Suprapubic skin (tissue), 4 donors: ENCODE data around the gene ERP29. TPM values are rescaled to one million over a fixed set of nuclear protein-coding genes. Genes with fewer than 3 reads are reported as not detected.
"Not testable (repeated sequence)": the region's sequence is repeated elsewhere in the genome, so short reads cannot be mapped to it uniquely, and the experiment has no call there.

Experiments
- DNase-seq, 2 donors: peaks; one replicate each; pipeline ENCODE4 v3.0.0-alpha.2; 2019; ENCODE audit warnings: low spot score in 2 of 2
- H3K27ac ChIP-seq: fragments of 200-600 bp; sonication (generic); one replicate; pipeline ENCODE4 v1.5.1; 2019
- H3K27me3 ChIP-seq: fragments of 200-600 bp; sonication (generic); one replicate; pipeline ENCODE4 v1.5.1; 2019
- H3K36me3 ChIP-seq: fragments of 200-600 bp; sonication (generic); one replicate; pipeline ENCODE4 v1.5.1; 2019
- H3K4me1 ChIP-seq: fragments of 200-600 bp; sonication (generic); one replicate; pipeline ENCODE4 v1.5.1; 2019
- H3K4me3 ChIP-seq: fragments of 200-600 bp; sonication (generic); one replicate; pipeline ENCODE4 v1.5.1; 2019; ENCODE audit warnings: mild to moderate bottlenecking
- H3K9me3 ChIP-seq: fragments of 200-600 bp; sonication (generic); one replicate; pipeline ENCODE4 v1.5.1; 2019
- EP300 ChIP-seq: sonication (generic); formaldehyde crosslinking; IDR thresholded peaks from one replicate; pipeline ENCODE4 v1.6.1; 2017; ENCODE audit warnings: antibody characterized with exemption
- POLR2A ChIP-seq, 2 donors: fragments of 450-650 bp; IDR thresholded peaks; one replicate each; pipeline ENCODE4 v1.6.1; 2017; ENCODE audit warnings: antibody characterized with exemption in 2 of 2, mild to moderate bottlenecking in 2 of 2, moderate library complexity in 2 of 2
- POLR2AphosphoS5 ChIP-seq, 3 donors: sonication (generic); formaldehyde crosslinking; IDR thresholded peaks; one replicate each; pipeline ENCODE4 v1.6.1; 2017; ENCODE audit warnings: antibody characterized with exemption in 3 of 3
- WGBS: methylation state at CpG from one replicate; pipeline ENCODE4 v1.1.5; 2018; 5-methylcytosine and 5-hydroxymethylcytosine counted together
- total RNA-seq, 4 donors: library from RNA; depleted of rRNA; stranded (reverse); fragments of >200 nt; gene quantifications; one replicate each; pipeline ENCODE4 v1.1.0, GENCODE V29; 2016
- TF ChIP-seq, protein P1 (sequence below), 2 donors: fragments of 200-600 bp in 1 of 2; fragments of 450-650 bp in 1 of 2; sonication (generic) in 1 of 2; IDR thresholded peaks; one replicate each; pipeline ENCODE4 v1.5.1; 2016 to 2019; ENCODE audit warnings: antibody characterized with exemption in 2 of 2, mild to moderate bottlenecking in 1 of 2, moderate library complexity in 1 of 2

Gene ERP29
- total RNA-seq, 4 donors from 2014 or later = 40.8 to 71.0 (median 52.5) TPM

DNA sequence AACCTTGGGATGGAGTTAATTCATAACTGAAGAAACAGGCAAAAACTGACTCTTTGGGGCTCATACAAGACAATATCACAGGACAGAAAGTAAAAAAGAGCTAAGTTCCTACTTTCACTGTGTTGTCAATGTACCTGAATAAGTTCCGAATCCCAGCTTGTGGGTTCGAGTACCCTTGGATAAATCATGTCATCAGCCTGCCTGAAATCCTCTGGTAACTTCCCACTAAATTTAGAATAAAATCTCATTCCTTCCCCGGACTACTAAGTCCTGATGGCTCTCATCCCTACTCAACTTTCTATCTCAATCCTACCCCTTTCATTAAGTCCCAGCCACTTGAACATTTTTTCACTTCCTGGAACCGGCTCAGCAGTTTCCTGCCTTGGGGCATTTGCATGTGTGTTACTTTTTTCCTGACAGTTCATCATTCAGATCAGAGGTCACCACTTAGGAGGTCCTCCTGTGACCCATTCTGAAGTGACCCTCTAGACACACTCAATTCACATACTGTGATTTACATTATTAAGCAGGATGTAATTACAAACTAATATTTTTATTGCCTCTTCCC, 12.7 kb downstream of the ERP29 start:
- peaks cover 50% of the 10 kb centered on the region for H3K36me3 ChIP-seq
- no peak overlapping the region for H3K27ac ChIP-seq
- WGBS = 66% methylated on average over 4 of the region's 4 CpGs
- no peak for DNase-seq
- no peaks in the 10 kb centered on the region for H3K9me3 ChIP-seq
- H3K27me3 ChIP-seq = no peaks in the 10 kb centered on the region
- H3K4me3 ChIP-seq = no peak overlapping the region
- no peaks in the 10 kb centered on the region for H3K4me1 ChIP-seq
- no peak for TF ChIP-seq EP300
- TF ChIP-seq POLR2AphosphoS5 (IDR thresholded peaks at IDR 0.05) = no peak
- TF ChIP-seq, protein P1, sequence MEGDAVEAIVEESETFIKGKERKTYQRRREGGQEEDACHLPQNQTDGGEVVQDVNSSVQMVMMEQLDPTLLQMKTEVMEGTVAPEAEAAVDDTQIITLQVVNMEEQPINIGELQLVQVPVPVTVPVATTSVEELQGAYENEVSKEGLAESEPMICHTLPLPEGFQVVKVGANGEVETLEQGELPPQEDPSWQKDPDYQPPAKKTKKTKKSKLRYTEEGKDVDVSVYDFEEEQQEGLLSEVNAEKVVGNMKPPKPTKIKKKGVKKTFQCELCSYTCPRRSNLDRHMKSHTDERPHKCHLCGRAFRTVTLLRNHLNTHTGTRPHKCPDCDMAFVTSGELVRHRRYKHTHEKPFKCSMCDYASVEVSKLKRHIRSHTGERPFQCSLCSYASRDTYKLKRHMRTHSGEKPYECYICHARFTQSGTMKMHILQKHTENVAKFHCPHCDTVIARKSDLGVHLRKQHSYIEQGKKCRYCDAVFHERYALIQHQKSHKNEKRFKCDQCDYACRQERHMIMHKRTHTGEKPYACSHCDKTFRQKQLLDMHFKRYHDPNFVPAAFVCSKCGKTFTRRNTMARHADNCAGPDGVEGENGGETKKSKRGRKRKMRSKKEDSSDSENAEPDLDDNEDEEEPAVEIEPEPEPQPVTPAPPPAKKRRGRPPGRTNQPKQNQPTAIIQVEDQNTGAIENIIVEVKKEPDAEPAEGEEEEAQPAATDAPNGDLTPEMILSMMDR (IDR thresholded peaks at IDR 0.05) = no peak
- no peak for TF ChIP-seq POLR2A (IDR thresholded peaks at IDR 0.05)

DNA sequence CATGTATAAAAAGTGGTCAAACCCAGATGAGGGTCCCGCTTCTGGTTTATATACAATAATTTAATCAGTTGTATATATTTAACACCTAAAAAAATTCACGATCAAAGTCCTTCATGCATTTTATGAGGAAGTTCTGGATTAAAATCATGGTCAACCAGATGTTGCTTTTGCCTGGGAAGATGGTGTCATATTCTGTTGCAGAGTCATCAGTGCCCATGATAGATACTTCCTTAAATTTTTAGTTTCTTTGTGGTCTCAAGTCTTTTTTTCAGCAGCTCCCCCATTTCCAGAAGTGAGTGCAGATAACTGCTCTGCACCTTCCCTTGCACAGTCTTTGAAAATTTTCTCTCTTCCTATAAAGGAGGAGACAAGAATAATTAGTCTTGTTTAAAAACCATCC, 16.1 kb downstream of the ERP29 start:
- Histone ChIP-seq H3K27ac (no peak overlapping the region), H3K36me3 (peaks cover 53% of the 10 kb centered on the region), H3K27me3 (no peaks in the 10 kb centered on the region), H3K4me1 (no peaks in the 10 kb centered on the region), H3K9me3 (no peaks in the 10 kb centered on the region), H3K4me3 (no peak overlapping the region)
- TF ChIP-seq EP300 = no peak
- no peak for TF ChIP-seq POLR2AphosphoS5 (IDR thresholded peaks at IDR 0.05)
- TF ChIP-seq, protein P1 (IDR thresholded peaks at IDR 0.05) = no peak
- no peak for TF ChIP-seq POLR2A (IDR thresholded peaks at IDR 0.05)
- 90% methylated on average over 2 of the region's 2 CpGs for WGBS
- no peak for DNase-seq

DNA sequence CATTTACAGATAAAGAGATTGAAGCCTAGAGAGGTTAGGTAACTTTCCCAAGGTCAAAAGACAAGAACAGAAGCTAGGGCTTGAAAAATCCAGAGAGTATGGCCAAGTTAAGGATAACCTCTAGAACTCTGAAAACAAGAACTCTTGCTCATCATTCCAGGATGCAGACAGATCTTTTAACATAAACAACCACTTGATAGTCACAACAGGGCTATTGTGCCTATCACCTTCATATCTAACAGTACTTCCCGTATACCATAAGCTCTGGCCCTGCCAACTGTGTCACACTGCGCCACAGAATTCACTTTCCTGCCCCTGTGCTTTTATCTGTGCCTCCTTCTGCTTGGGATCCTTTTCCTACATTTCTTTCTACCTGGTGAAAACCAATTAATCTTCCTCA, 18.2 kb downstream of the ERP29 start:
- TF ChIP-seq EP300 (no peak), POLR2A (IDR thresholded peaks at IDR 0.05) (no peak), POLR2AphosphoS5 (IDR thresholded peaks at IDR 0.05) (no peak)
- WGBS = 66% methylated on average over 2 of the region's 2 CpGs
- no peak for DNase-seq
- Histone ChIP-seq H3K27ac (no peak overlapping the region), H3K9me3 (no peaks in the 10 kb centered on the region), H3K36me3 (peaks cover 61% of the 10 kb centered on the region), H3K4me3 (no peak overlapping the region), H3K27me3 (no peaks in the 10 kb centered on the region), H3K4me1 (no peaks in the 10 kb centered on the region)

DNA sequence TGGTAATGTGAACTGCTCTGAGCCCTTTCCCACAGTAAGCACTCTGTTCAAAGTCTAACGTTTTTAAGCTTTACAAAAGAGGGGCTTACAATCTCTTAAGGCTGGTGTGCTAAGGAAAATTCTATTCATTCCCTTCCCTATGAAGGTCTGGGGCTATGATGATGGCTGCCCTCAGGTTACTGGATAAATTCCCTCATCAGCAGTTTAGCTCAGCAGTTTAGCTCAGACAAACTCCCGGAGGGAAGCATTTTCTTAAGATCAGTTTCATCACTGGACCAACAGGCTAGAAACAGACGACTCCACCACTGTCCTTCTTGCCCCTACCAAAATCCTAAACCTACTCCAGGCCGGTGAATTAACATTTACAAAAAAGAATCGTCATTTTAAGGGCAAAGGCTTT, 19.1 kb downstream of the ERP29 start:
- H3K36me3 ChIP-seq = peaks cover 67% of the 10 kb centered on the region
- no peaks in the 10 kb centered on the region for H3K27me3 ChIP-seq
- no peak overlapping the region for H3K27ac ChIP-seq
- TF ChIP-seq POLR2A (IDR thresholded peaks at IDR 0.05) = no peak
- TF ChIP-seq, protein P1 (IDR thresholded peaks at IDR 0.05) = no peak
- no peak for TF ChIP-seq EP300
- TF ChIP-seq POLR2AphosphoS5 (IDR thresholded peaks at IDR 0.05) = no peak
- no peak for DNase-seq
- H3K9me3 ChIP-seq = no peaks in the 10 kb centered on the region
- no peaks in the 10 kb centered on the region for H3K4me1 ChIP-seq
- no peak overlapping the region for H3K4me3 ChIP-seq
- 89% methylated on average over 5 of the region's 5 CpGs for WGBS

DNA sequence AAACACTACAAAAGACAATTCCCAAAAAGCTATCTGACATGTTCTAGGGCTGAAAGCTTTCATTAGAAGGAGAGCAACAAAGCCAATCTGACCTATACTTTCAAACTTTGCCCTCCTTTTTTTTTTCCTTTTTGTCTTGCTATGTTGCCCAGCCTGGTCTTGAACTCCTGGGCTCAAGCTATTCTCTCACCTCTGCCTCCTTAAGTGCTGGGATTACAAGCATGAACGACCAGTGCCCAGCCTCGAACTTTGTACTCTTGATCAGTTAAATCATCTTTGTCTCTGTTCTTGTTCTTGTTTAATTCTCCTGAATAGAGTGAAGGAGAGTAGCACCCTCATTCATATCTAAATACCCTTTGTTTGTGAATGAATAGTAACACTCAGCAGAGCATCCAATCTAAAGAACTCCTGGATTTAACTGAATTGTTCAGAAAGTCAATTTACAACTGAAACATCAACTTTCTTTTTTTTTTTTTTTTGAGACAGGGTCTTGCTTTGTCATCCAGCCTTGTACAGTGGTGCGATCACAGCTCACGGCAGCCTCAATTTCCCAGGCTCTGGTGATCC, 22.1 kb downstream of the ERP29 start:
- DNase-seq = no peak
- H3K9me3 ChIP-seq = no peaks in the 10 kb centered on the region
- no peak overlapping the region for H3K4me3 ChIP-seq
- TF ChIP-seq EP300 (no peak), POLR2A (IDR thresholded peaks at IDR 0.05) (no peak), POLR2AphosphoS5 (IDR thresholded peaks at IDR 0.05) (no peak)
- TF ChIP-seq, protein P1 (IDR thresholded peaks at IDR 0.05) = no peak
- WGBS = 88% methylated on average over 4 of the region's 4 CpGs
- H3K27ac ChIP-seq = no peak overlapping the region
- H3K36me3 ChIP-seq = peaks cover 77% of the 10 kb centered on the region
- H3K4me1 ChIP-seq = no peaks in the 10 kb centered on the region
- no peaks in the 10 kb centered on the region for H3K27me3 ChIP-seq

DNA sequence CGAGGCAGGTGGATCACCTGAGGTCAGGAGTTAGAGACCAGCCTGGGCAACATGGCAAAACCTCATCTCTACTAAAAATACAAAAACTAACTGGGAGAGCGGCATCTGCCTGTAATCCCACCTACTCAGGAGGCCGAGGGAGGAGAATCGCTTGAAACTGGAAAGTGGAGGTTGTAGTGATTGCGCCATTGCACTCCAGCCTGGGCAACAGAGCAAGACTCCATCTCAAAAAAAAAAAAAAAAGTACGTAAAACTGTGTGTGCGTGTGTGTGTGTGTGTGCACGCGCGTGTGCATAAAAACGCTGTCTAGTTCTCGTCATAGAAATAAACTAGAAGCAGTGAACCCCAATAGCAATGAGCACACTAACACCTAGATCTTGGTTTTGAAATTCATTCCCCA, 23.4 kb downstream of the ERP29 start:
- DNase-seq, H3K27me3 ChIP-seq, H3K9me3 ChIP-seq, H3K4me1 ChIP-seq, H3K27ac ChIP-seq, H3K4me3 ChIP-seq: not testable (repeated sequence)
- peaks cover 86% of the 10 kb centered on the region for H3K36me3 ChIP-seq
- WGBS = 93% methylated on average over 12 of the region's 12 CpGs
